ENCODE results near the gene TMCO5A.

GRCh38 chr15:37921527-37922385, 12.7 kb upstream of the TMCO5A start:
- TF ChIP-seq EZH2phosphoT487 (IDR thresholded peaks at IDR 0.05; ENCODE audit: borderline replicate concordance) = no peak
- TF ChIP-seq, protein P1, sequence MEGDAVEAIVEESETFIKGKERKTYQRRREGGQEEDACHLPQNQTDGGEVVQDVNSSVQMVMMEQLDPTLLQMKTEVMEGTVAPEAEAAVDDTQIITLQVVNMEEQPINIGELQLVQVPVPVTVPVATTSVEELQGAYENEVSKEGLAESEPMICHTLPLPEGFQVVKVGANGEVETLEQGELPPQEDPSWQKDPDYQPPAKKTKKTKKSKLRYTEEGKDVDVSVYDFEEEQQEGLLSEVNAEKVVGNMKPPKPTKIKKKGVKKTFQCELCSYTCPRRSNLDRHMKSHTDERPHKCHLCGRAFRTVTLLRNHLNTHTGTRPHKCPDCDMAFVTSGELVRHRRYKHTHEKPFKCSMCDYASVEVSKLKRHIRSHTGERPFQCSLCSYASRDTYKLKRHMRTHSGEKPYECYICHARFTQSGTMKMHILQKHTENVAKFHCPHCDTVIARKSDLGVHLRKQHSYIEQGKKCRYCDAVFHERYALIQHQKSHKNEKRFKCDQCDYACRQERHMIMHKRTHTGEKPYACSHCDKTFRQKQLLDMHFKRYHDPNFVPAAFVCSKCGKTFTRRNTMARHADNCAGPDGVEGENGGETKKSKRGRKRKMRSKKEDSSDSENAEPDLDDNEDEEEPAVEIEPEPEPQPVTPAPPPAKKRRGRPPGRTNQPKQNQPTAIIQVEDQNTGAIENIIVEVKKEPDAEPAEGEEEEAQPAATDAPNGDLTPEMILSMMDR (conservative IDR thresholded peaks at IDR 0.05; ENCODE audit: low read length) = no peak
